ENCODE results near the gene MDM1. TPM values are rescaled to one million over a fixed set of nuclear protein-coding genes. Genes with fewer than 3 reads are reported as not detected.

The MDM1 gene
- total RNA-seq, 1 donor, result 23.2 TPM

DNA sequence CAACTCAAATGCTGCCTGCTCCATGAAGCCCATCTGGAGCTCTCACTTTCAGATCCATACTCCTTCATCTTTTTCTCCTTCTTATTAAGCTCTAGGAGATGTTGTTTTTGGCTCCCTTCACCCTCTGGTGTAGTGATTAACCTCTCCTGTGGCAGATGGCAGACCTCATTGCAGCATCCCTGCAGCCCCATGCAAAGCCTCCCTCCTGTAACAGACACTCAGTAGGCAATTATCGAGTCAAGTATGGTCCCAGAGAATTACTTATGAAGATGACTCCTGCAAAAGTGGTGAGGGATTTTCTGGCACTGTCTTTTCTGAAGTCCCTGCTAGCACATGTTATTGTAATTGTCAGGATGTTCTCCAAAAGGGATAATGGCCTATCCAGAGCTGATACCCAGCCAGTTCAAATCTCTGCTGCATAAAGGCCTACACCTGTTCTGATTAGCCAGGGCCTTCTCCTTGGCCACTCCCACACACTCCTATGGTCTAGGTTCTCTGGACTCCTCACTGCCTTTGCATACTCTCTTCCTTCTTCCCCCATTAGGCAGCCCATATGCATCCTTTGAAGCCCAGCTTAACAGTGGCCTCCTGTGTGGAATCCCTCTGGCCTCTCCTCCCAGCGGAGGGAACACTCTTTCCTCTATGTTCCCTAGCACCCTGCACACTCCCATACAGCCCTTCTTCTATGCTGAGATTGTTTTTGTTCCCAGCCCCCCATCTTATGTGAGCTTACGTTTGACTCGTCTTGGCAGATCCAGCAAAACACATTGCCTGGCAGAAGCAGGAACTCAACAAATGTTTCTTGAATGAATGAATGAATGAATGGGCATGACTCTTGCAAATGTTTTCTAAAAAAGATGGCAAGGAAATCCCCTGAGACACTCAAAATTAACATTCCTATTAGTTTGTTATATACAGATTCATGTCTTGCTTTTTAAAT lies 43.9 kb upstream of the MDM1 start:
- no peak overlapping the region for H3K4me3 ChIP-seq (ENCODE audit: low read depth, low read length)
- no peak for TF ChIP-seq CTCF (IDR thresholded peaks at IDR 0.05; ENCODE audit: insufficient read depth, low read length)
- DNase-seq (ENCODE audit: low read depth), result peak; percentile 51

GRCh38 chr12:68374307-68374982 lies 42.3 kb upstream of the MDM1 start:
- no peak for TF ChIP-seq CTCF (IDR thresholded peaks at IDR 0.05; ENCODE audit: insufficient read depth, low read length)
- DNase-seq (ENCODE audit: low read depth), result no peak

DNA sequence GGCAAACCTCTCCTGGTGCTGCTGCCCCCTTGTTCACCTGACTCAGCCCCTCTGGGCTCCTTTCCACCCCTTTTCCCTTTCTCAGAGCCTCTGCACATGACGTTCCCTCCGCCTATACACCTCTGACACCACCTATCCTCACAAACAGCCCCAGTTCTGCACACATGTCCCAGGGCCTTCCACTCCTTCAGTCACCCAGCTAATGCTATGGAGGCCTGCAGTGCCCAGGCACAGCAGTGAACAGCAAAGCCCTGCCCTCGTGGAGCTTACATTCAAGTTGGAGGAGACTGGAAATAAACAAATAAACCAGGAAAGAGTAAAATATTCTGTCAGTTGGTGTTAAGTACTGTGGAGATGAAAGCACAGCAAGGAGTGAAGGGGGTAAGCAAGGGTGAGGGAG lies 38.5 kb upstream of the MDM1 start:
- H3K4me3 ChIP-seq (ENCODE audit: low read depth, low read length), result no peak overlapping the region
- no peak for DNase-seq (ENCODE audit: low read depth)
- TF ChIP-seq CTCF (IDR thresholded peaks at IDR 0.05; ENCODE audit: insufficient read depth, low read length), result no peak

More at GRCh38 chr12:68374307-68374982, 42.3 kb upstream of the MDM1 start:
- no peak overlapping the region for H3K4me3 ChIP-seq (ENCODE audit: low read depth, low read length)

GRCh38 chr12:68370006-68370590 lies 37.9 kb upstream of the MDM1 start:
- no peak for DNase-seq (ENCODE audit: low read depth)

DNA sequence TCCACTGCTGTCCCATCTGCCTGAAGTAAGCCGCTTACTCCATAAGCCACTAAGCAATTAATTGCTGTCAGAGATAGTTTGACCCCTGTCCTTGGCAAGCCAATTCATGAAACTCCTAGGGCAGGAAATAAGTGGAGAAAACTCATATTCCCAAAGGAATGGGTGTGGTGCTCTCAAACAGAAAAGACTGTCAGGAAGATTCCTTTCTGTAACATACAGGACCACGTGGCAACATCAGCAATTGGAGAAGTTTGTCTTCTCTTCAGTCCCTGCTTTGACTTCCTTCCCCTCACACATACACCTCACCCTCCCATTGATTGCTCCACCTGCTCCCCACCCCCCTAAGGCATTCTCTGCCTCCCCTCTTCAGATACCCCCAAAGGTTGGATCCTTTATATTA lies 36.2 kb upstream of the MDM1 start:
- peak; percentile 58 for DNase-seq (ENCODE audit: low read depth)
- no peak overlapping the region for H3K4me3 ChIP-seq (ENCODE audit: low read depth, low read length)
- TF ChIP-seq CTCF (IDR thresholded peaks at IDR 0.05; ENCODE audit: insufficient read depth, low read length), result no peak

More at GRCh38 chr12:68370006-68370590, 37.9 kb upstream of the MDM1 start:
- H3K4me3 ChIP-seq (ENCODE audit: low read depth, low read length), result no peak overlapping the region
- TF ChIP-seq CTCF (IDR thresholded peaks at IDR 0.05; ENCODE audit: insufficient read depth, low read length), result no peak

DNA sequence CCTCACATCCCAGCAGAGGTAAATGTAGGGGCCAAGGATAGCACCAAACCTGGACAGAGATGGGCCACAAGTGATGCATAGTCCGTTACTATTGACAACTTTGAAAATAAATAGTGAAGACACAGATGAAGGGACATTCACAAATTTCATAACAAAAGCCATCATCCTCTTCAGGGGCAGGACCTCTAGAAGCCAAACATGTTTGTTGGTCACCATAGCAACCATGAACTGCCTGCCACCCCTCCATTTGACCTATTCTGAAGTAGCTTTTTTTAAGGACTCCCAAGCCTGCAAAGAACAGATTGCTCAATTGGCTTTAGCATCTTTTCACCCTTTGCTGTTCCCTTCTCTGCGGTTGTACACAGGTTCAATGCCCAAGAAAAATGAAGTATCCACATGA lies 35.7 kb upstream of the MDM1 start:
- no peak for DNase-seq (ENCODE audit: low read depth)
- H3K4me3 ChIP-seq (ENCODE audit: low read depth, low read length), result no peak overlapping the region
- TF ChIP-seq CTCF (IDR thresholded peaks at IDR 0.05; ENCODE audit: insufficient read depth, low read length), result no peak

Data from fibroblast of the aortic adventitia (primary cell).